NCI-H345 (cell line): ENCODE results near the gene CRACDL.

ENCODE experiments used
- DNase-seq: peaks from one replicate; lab custom pipeline; 2025; lab: John Stamatoyannopoulos, UW

CRACDL gene, protein sequence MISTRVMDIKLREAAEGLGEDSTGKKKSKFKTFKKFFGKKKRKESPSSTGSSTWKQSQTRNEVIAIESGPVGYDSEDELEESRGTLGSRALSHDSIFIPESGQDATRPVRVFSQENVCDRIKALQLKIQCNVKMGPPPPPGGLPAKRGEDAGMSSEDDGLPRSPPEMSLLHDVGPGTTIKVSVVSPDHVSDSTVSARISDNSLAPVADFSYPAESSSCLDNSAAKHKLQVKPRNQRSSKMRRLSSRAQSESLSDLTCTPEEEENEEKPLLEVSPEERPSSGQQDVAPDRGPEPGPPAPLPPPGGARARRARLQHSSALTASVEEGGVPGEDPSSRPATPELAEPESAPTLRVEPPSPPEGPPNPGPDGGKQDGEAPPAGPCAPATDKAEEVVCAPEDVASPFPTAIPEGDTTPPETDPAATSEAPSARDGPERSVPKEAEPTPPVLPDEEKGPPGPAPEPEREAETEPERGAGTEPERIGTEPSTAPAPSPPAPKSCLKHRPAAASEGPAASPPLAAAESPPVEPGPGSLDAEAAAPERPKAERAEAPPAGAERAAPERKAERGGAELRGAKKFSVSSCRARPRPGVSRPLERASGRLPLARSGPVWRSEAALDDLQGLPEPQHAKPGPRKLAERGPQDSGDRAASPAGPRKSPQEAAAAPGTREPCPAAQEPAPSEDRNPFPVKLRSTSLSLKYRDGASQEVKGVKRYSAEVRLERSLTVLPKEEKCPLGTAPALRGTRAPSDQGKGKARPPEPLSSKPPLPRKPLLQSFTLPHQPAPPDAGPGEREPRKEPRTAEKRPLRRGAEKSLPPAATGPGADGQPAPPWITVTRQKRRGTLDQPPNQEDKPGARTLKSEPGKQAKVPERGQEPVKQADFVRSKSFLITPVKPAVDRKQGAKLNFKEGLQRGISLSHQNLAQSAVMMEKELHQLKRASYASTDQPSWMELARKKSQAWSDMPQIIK

GRCh38 chr2:98935777-98936352 is at the start of gene CRACDL:
TSS of gene CRACDL (minus strand) at chr2:98936225. CDS start at chr2:98846800, 89,425 bp downstream.
- DNase-seq, result peak; percentile 35

- no peak for DNase-seq
Measured at GRCh38 chr2:98975611-98976010, 39.6 kb upstream of the CRACDL start.

- no peak for DNase-seq
Measured at GRCh38 chr2:98972582-98973167, 36.6 kb upstream of the CRACDL start.

DNA sequence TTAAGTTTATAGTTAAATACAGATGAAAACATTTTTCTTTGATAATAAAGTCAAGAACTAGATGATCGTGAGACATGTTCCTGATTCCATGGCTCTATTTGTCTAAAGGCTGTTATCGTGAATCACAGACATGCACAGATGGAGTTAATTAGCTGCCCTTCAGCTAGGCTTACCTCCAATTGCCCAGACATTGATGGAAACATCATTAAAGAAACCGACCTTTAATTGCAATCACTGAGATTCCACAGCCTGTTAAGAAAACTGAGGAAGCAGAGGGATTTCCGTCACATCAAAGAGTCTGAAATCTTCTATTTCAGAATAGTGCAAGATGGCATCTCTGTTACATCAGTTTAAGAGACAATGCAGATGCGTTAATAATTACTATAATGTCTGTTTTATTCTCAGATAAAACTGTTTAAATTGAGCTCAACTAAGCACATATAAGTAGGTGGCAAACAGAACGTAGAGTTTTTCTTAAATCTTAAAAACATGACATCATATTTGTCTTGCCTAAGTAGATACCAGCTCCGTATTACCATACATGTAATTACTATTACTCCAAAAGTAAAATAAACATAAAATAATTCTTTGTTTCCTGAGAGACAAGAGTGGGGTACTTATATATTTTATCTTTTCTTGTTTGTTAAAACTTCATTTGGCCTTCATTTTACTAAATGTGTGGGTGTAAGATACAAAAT is 23.9 kb upstream of the CRACDL start:
- no peak for DNase-seq

- no peak for DNase-seq
Measured at GRCh38 chr2:98952966-98953365, 16.9 kb upstream of the CRACDL start.

GRCh38 chr2:98948956-98949739 is 13.1 kb upstream of the CRACDL start:
- no peak for DNase-seq

- no peak for DNase-seq
Measured at GRCh38 chr2:98947554-98947953, 11.5 kb upstream of the CRACDL start.

DNA sequence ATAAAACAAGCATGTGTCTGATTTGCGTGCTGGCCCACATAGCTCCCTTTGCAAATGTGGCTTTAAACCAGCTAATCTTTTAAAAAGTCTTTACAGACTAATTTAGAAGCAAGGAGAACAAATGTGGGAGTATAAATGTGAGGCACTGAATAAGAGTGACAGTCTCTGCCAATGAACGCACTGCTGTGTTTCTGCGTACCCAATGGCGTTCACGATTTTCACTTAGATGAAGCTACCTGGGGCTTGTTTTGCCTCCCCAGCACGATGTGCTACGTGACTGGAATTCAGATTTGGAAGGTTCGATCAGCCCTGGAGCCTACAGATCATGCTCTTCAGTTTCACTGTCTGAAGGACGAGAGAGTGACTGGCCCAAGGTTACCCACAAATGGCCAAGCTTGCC is 10.8 kb upstream of the CRACDL start:
- no peak for DNase-seq

- DNase-seq, result no peak
Measured at GRCh38 chr2:98944775-98945174, 8.8 kb upstream of the CRACDL start.

GRCh38 chr2:98940102-98940501 is 4.1 kb upstream of the CRACDL start:
- DNase-seq, result no peak

DNA sequence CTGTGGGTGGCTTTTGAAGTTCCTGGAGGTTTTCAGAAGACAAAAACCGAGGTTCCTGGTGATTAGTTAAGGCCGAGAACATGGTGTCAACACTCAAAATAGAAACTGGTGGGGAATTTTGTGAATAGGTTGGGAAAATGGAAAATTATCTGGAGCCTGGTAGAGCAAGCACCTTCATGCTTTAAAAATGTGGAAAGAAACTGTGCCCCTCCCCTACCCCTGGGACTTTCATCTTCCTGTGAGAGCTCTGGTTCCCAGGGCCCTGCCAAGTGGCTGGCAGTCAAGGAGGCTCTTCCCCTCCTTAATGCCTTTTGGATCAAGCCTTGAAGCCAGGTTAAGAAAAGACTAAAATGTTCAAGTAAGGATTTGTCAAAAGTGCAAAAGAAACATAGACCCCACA is 1.9 kb upstream of the CRACDL start:
- DNase-seq, result no peak

DNA sequence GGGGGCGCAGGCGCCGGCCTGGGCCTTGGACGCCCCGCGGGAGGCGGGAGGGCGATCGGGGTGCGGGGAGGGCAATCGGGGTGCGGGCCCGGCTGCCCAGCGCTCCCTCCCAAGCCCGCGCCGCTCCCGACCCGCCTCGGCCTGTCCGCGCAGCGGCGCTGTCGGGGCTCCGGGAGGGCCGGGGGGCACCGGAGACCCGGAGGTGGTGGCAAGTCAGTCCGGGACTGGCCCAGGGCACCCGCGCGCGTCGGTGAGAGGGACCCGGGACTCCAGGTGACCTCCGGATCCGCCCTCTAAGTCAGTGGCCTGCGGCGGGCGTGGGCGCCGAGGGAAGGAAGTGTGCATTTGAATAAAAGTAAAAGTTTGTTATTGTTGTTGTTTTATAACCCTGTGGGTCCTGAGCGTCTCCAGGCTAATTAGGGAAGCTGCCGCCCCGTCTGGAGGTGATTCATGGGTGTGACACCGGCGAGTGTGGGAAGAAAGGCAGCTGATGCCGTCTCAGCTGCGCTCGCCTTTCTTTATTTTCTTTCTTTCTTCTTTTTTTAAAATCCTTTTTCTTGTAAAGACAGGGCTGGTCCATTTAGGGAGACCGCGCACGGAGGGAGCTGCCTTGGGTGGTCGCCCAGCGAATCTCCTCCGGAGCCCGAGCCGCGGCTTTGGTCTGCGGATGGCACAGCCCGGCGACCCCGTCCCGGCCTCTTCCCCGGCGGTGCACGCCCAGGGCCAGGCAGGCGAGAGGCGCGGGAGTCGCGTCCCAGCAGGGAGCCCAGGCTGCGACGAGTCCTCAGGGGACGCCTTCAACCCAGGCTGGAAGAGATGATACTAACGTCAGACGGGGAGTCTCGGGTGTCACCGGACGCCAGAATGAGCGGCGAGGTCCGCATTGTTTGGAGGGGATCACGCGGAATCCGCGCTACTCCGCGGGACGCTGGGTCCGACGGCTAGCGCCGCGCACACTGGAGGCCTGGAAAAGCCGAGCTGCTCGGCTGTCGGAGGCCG is 627 bp upstream of the CRACDL start:
- peak; percentile 40 for DNase-seq

DNA sequence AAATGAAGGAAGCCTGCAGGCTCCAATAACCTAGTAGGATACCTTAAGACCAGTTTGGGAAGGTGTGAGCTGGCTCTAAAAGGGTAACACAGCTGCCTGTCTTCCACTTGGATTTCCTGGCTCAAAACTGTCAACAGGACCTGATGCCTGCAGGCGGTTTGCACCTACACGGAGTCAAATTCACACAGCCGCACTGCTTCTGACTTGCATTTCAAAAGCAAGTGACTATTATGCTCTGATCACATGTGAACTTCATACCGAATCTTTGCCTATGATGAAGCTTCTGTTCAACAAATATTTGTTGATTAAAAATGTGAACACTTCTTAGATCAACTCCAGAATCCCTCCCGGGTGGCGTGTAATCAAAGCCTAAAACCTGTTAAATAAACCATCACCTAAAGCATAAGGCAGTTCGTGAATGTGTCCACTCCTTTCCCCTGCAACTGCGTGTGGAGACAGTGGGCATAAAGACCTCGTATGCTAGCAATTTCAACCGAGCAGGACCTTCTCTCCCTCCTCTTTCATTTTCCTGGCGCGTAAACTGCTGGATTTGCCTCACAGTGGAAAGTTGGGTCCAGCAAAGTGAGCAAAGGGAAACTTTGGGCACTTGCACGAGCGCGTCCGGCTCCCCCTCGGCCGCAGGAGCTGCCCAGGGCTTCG is 784 bp downstream of the CRACDL start:
- peak; percentile 68 for DNase-seq

DNA sequence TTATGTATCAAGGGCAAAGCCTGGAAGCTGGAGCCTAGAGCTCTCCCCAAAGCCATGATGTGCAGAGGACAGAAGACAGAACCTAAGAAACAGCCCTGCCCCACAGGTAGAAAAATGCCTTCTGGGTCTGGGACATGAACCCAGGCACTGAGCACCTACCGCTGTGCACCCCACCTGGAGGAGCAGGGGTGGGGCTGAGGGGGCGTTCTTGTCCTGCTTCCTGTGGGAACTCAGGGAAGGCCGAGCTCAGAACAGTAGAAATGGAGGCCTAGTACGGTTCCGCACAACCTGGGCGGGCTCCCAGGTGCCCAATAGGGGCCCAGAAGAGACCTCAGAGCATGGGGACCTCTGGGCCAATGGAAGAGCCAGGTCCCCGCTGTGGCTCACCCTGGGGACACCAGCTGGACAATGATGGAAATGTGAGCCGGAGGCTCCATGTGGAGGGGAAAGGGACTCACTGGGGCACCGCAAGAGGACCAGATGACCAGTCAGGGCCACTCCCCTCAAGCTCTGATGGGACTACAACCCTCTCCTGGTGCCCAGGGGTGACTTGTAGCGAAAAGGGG is 3.2 kb downstream of the CRACDL start:
- no peak for DNase-seq

GRCh38 chr2:98932164-98932563 is 3.9 kb downstream of the CRACDL start:
- DNase-seq, result peak; percentile 17

- DNase-seq, result no peak
Measured at GRCh38 chr2:98931596-98931995, 4.4 kb downstream of the CRACDL start.

GRCh38 chr2:98929920-98930319 is 6.1 kb downstream of the CRACDL start:
- DNase-seq, result no peak

DNA sequence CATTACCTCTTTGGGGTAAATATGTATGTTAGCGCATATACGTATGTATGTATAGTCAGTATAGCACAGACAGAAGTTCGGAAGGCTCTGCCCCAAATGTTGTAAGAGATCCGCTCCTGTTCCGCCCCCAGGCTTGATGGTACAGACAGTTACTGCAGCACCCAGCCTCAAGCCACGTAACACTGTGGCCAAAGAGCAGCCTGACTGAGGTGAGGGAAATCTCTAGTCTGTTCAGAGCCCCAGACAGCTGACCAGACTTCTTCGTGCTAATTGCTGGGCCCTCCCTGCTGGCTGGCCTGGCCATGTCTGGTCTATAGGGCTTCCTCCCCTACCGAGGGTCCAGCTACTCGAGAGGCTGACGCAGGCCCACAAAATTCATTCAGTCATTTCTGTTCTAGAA is 7.8 kb downstream of the CRACDL start:
- DNase-seq, result no peak

GRCh38 chr2:98927027-98927426 is 9.0 kb downstream of the CRACDL start:
- DNase-seq, result no peak
